ENCODE results near the gene SRF.

GRCh38 chr6:43203029-43203717, 32.1 kb downstream of the SRF start:
- TF ChIP-seq, protein P1, sequence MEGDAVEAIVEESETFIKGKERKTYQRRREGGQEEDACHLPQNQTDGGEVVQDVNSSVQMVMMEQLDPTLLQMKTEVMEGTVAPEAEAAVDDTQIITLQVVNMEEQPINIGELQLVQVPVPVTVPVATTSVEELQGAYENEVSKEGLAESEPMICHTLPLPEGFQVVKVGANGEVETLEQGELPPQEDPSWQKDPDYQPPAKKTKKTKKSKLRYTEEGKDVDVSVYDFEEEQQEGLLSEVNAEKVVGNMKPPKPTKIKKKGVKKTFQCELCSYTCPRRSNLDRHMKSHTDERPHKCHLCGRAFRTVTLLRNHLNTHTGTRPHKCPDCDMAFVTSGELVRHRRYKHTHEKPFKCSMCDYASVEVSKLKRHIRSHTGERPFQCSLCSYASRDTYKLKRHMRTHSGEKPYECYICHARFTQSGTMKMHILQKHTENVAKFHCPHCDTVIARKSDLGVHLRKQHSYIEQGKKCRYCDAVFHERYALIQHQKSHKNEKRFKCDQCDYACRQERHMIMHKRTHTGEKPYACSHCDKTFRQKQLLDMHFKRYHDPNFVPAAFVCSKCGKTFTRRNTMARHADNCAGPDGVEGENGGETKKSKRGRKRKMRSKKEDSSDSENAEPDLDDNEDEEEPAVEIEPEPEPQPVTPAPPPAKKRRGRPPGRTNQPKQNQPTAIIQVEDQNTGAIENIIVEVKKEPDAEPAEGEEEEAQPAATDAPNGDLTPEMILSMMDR (IDR thresholded peaks at IDR 0.05), result no peak
- TF ChIP-seq EZH2 (IDR thresholded peaks at IDR 0.05; ENCODE audit: borderline replicate concordance, insufficient read depth, low read depth, low read length, poor library complexity, severe bottlenecking), result no peak

Data from B cell (primary cell).